Raji (cell line): ENCODE results near the gene ASXL1.

Source experiments
- POLR2A ChIP-seq: IDR thresholded peaks from 2 replicates; pipeline ENCODE4 v1.6.1; 2011; ENCODE audit warnings: low read depth, low read length, control low read depth; ENCODE audit not compliant: insufficient read depth

ASXL1 gene

GRCh38 chr20:32481311-32482142, 123.4 kb downstream of the ASXL1 start:
- TF ChIP-seq POLR2A: no peak

GRCh38 chr20:32482143-32482441, 124.0 kb downstream of the ASXL1 start:
- TF ChIP-seq POLR2A: no peak

GRCh38 chr20:32482442-32483261, 124.5 kb downstream of the ASXL1 start:
- TF ChIP-seq POLR2A: no peak

GRCh38 chr20:32483351-32484224, 125.5 kb downstream of the ASXL1 start:
- TF ChIP-seq POLR2A: no peak

- TF ChIP-seq POLR2A: no peak
Measured at GRCh38 chr20:32484225-32484957, 126.3 kb downstream of the ASXL1 start.

- TF ChIP-seq POLR2A: no peak
Measured at GRCh38 chr20:32484958-32485769, 127.0 kb downstream of the ASXL1 start.

GRCh38 chr20:32485770-32486478, 127.8 kb downstream of the ASXL1 start:
- no peak for TF ChIP-seq POLR2A

GRCh38 chr20:32487381-32487780, 129.2 kb downstream of the ASXL1 start:
- TF ChIP-seq POLR2A: no peak

GRCh38 chr20:32488066-32488838, 130.1 kb downstream of the ASXL1 start:
- no peak for TF ChIP-seq POLR2A
